Central memory CD8-positive, alpha-beta T cell (primary cell): Measurements from ENCODE around the gene ERC2.
"Not testable (repeated sequence)": the region's sequence is repeated elsewhere in the genome, so short reads cannot be mapped to it uniquely, and the experiment has no call there.

ENCODE experiments used
- ATAC-seq: fragments of 150-1000 bp; cut with Tn5 transposase; replicated peaks from 2 replicates; pipeline ENCODE4 v1.10.0; 2022; ENCODE audit warnings: mild to moderate bottlenecking, moderate FRiP score, moderate number of reproducible peaks; ENCODE audit not compliant: poor library complexity, severe bottlenecking; ENCODE audit errors: extremely low read depth
- DNase-seq, 2 donors: peaks; one replicate each; pipeline ENCODE4 v3.0.0; 2021; ENCODE audit warnings: low spot score in 2 of 2
- H3K27ac Mint-ChIP-seq: one replicate; pipeline ENCODE4 v1.8.0; 2022; ENCODE audit warnings: low read depth, mild to moderate bottlenecking, moderate library complexity, mixed read lengths
- H3K27me3 Mint-ChIP-seq: one replicate; pipeline ENCODE4 v1.8.0; 2022; ENCODE audit warnings: mixed read lengths
- H3K36me3 Mint-ChIP-seq: one replicate; pipeline ENCODE4 v1.8.0; 2022; ENCODE audit warnings: mild to moderate bottlenecking, moderate library complexity, mixed read lengths; ENCODE audit not compliant: insufficient read depth
- H3K4me1 Mint-ChIP-seq: one replicate; pipeline ENCODE4 v1.8.0; 2022; ENCODE audit warnings: mixed read lengths
- H3K4me3 Mint-ChIP-seq: one replicate; pipeline ENCODE4 v1.8.0; 2022; ENCODE audit warnings: mild to moderate bottlenecking, moderate library complexity, mixed read lengths
- H3K9me3 Mint-ChIP-seq: one replicate; pipeline ENCODE4 v1.8.0; 2022; ENCODE audit warnings: mixed read lengths

The ERC2 gene

DNA sequence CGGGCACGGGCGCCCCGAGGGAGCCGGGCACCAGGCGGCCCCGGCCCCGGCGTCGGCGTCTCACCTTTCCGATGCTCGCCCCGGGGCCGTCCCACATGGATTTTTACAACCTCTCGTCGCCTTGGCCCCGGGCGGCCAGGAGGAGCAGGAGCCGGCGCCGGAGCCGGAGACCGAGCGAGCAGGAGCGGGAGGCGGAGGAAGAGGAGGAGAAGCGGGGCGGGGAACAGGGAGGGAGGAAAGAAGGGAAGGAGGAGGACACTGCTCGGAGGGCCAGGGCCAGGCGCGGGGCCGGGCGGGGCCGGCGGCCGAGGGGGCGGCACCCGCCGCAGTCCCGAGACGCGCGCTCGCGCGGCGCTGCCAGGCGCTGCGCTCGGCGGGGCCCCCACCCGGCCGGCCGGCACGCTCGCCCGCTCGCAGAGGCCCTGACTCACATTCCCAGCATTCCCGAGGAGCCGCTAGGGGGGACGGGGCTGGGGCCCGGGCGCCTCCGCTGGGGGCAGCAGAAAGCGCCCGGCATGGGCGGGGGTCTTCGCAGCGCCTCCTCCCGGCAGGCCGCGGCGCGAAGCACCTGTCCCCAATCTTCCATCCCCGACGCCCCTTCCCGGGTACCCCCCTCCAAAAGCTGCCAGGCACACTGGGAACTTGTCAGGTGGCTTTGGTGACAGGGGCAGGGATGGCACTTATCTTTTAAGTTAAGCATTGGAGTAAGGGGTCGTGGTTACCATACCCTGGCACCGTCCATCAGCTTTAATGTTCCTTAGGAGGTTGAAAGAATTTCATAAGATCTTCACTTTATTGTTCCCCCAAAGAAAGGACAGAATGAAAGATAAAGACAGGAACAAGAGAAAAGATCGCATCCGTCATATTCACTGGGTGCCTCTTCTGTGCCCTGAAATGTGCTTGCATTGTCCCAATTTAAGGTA, at the start of gene ERC2:
Gene ERC2 (minus strand): TSS at position 284 of the 923 bp plus-strand sequence.
- Mint-ChIP-seq H3K4me1 (no peaks in the 10 kb centered on the region), H3K4me3 (peak within 1 kb of the TSS; percentile 25), H3K27ac (no peak within 1 kb of the TSS), H3K36me3 (no peaks in the 10 kb centered on the region), H3K27me3 (peaks cover 86% of the 10 kb centered on the region), H3K9me3 (no peaks in the 10 kb centered on the region)
- no peak for DNase-seq
- no peak for ATAC-seq

DNA sequence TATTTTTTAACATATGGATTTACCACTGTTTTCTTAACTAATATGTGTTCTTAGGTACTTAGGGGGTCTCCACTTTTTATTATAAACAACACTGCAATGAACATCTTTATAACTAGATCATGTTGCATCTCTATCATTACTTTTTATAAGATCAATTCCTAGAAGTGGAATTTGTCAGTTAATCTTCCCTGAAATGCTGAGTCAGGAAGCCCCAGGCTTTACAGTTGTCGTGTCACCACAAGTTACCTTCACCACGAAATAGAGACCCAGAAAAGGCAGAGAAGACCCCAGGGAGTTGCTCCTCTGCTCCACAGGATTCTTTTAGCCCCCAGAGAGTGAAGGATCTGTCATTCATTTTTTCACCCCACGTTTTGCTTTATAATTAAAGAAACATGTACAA, 34.5 kb upstream of the ERC2 start:
- Mint-ChIP-seq H3K4me3 (no peak overlapping the region), H3K36me3 (no peaks in the 10 kb centered on the region), H3K4me1 (no peaks in the 10 kb centered on the region), H3K27ac (no peak overlapping the region), H3K9me3 (no peaks in the 10 kb centered on the region), H3K27me3 (peaks cover 61% of the 10 kb centered on the region)
- DNase-seq = no peak
- ATAC-seq = no peak

DNA sequence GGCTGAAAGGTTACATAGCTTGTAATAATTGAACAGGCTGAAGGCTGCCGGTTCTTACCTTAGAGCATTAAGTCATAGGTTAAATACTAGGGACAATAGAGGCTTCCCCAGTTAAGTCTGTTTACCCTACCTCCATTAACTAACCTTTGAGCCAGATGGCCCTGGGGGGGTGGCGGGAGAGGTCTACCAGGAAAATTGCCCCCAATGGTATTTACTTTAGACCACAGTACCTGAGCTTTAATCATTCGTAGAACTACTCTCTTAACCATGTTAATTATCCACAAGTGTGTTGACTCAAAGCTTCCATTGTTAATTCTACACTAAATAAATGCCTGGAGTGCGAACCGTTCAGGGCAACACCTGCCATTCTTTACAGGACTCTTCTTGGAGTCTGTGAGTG, 28.1 kb upstream of the ERC2 start:
- not testable (repeated sequence) for ATAC-seq, H3K36me3 Mint-ChIP-seq, DNase-seq, H3K4me1 Mint-ChIP-seq, H3K4me3 Mint-ChIP-seq, H3K27ac Mint-ChIP-seq, H3K9me3 Mint-ChIP-seq
- H3K27me3 Mint-ChIP-seq = peaks cover 65% of the 10 kb centered on the region

DNA sequence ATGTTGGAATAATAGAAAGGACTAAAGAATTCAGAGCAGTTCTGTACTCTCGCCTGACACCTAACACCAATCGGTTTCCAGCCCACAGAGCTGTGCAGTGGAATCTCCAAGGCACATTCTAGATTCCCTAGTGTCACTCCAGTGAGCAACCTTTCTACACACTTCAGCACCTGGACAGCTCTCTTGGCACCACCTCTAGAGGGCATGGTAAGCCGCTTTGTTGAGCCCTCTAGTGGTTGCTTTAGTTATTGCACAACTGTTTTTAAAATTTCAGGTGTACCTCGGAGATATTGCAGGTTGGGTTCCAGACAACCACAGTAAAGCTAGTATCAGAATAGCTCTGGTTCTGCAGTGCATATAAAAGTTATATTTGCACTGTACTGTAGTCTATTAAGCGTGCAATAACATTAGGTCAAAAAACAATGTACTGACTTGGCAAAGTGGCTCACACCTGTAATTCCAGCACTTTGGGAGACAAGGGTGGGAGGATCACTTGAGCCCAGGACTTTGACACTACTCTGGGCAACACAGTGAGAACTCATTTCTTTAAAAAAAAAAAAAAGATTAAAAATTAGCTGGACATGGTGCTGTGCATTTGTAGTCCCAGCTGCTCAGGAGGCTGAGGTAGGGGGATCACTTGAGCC, 26.5 kb upstream of the ERC2 start:
- ATAC-seq (peak; percentile 85), DNase-seq (peak; percentile 48 to 58)
- H3K36me3 Mint-ChIP-seq = peaks cover 5% of the 10 kb centered on the region
- H3K27ac Mint-ChIP-seq = no peak overlapping the region
- H3K4me3 Mint-ChIP-seq = no peak overlapping the region
- no peaks in the 10 kb centered on the region for H3K9me3 Mint-ChIP-seq
- peaks cover 65% of the 10 kb centered on the region for H3K27me3 Mint-ChIP-seq
- H3K4me1 Mint-ChIP-seq = no peaks in the 10 kb centered on the region

DNA sequence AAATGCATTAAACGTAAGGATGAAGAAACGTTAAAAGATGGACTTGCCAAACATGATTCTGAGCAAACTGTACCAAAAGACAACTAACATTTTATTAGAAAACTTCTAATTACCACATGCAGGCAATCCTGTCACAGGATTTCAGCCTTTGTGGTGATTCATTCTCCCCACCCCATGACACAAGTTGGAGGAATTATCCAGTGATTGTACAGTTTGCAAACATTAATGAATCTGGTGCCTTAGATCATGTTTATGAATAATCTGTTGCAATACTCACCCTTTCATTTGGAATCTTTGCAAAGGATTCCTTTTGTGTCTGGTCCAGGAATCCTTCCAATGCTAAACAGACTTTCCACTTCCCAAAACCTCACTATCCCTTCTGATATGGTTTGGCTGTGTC, 23.3 kb upstream of the ERC2 start:
- DNase-seq (no peak), ATAC-seq (no peak)
- Mint-ChIP-seq H3K9me3 (no peaks in the 10 kb centered on the region), H3K4me1 (no peaks in the 10 kb centered on the region), H3K4me3 (no peak overlapping the region), H3K27ac (no peak overlapping the region), H3K27me3 (peaks cover 61% of the 10 kb centered on the region), H3K36me3 (peaks cover 5% of the 10 kb centered on the region)

DNA sequence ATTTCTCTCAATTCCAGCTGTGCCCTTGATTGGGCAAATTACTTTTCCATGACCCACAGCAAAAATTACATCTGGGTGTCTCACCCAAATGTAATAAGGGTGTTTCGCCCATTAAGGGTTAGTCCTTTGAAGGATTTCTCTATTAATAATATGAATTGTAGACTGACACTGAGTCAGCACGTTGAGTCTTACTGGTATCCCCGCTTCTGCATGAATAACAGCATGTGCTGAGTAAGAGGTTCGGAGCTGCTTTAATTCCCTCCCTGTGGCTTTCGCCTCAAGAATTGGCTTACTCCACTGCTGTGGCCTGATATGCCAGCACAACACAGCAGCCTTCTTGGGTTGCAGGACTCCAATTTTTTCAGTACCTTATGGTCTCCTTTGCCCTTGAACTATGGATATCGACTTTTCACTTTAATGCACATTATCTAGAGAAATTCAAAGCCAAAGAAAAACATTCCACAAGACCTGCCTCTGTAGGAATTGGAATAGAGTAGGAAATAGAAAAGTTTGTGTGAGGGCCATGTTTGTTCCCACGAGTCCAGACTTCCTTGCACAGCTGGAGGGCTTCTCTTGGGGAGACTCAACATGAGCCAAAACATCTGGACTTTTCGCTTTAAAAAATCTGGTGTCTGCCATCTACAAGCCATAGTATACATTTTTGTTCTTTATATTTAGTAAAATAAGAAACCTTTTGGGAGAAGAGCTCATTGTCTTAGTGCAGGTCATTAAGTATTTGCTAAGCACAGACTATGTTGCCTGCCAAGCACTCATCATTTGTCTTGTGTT, 20.7 kb upstream of the ERC2 start:
- Mint-ChIP-seq H3K9me3 (no peaks in the 10 kb centered on the region), H3K36me3 (no peaks in the 10 kb centered on the region), H3K27ac (no peak overlapping the region), H3K4me1 (no peaks in the 10 kb centered on the region), H3K27me3 (peaks cover 56% of the 10 kb centered on the region), H3K4me3 (no peak overlapping the region)
- DNase-seq = no peak
- no peak for ATAC-seq

DNA sequence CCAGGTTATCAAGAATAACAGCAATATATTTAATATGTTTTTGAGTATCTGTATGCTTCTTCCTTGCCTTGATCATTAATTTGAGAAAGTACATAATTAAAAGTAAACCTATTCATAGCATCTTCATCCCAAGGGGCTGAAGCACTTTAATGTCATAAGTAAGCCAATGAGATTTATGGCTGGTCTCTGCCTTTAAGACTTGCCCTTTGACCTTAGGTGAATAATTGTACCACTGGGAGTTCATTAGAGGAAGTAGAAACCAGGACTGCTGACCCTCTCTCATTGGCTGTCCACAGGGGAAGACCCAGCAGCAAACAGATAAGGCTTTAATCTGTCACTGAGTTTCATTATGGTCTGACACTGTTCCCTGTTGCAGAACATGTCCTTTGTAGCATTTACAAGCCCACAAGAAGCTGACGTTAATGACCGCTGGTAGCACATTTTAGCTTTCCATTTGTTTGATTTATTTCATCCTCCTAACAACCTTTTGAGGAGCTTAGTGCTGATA, 16.3 kb upstream of the ERC2 start:
- DNase-seq = no peak
- Mint-ChIP-seq H3K4me1 (no peaks in the 10 kb centered on the region), H3K27ac (no peak overlapping the region), H3K27me3 (peaks cover 45% of the 10 kb centered on the region), H3K4me3 (no peak overlapping the region), H3K36me3 (no peaks in the 10 kb centered on the region), H3K9me3 (no peaks in the 10 kb centered on the region)
- ATAC-seq = no peak

DNA sequence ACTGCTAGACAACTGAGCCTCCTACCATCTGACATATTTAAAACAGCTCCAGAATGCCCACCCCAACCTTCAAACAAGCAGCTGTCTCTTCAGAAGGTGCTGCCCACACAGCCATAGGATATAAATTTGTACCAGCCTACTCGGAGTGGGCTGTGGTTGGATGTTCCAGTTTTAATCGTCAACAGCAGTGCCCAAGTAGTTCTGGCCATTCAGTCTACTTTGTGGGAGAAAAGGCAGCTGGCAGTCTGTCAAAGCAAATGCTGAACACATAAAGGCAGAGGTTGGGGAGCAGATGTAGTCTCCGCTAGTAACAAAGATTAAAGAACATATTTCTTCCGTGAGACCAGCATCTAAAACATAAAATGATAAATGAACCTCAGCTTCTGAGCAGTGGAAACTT, 15.9 kb upstream of the ERC2 start:
- Mint-ChIP-seq H3K4me3 (no peak overlapping the region), H3K36me3 (no peaks in the 10 kb centered on the region)
- ATAC-seq = no peak

DNA sequence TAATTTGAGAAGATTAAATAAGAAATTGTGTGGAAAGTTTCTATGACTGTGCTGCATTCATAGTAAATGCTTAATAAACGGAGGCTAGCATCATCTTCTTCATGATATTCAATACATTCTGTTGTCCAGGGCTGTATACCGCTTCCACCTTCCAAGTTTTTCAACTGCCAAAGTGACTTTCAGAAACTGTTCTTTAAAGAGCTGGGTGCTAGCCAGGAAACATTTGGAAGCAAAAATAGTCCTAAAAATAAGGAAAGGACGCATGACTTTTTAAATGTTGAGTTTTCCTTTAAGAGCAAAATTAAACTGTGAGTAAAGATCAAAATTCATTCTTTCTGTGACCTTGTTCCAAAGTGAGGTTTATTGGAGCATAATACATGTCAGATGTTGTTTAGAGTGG, 9.4 kb upstream of the ERC2 start:
- DNase-seq (no peak), ATAC-seq (no peak)
- H3K4me3 Mint-ChIP-seq = no peak overlapping the region
- no peaks in the 10 kb centered on the region for H3K36me3 Mint-ChIP-seq
- H3K9me3 Mint-ChIP-seq = no peaks in the 10 kb centered on the region
- no peaks in the 10 kb centered on the region for H3K4me1 Mint-ChIP-seq
- no peak overlapping the region for H3K27ac Mint-ChIP-seq
- peaks cover 54% of the 10 kb centered on the region for H3K27me3 Mint-ChIP-seq

More for the DNA sequence above, 15.9 kb upstream of the ERC2 start:
- Mint-ChIP-seq H3K4me1 (no peaks in the 10 kb centered on the region), H3K27ac (no peak overlapping the region), H3K27me3 (peaks cover 41% of the 10 kb centered on the region), H3K9me3 (no peaks in the 10 kb centered on the region)
- no peak for DNase-seq

DNA sequence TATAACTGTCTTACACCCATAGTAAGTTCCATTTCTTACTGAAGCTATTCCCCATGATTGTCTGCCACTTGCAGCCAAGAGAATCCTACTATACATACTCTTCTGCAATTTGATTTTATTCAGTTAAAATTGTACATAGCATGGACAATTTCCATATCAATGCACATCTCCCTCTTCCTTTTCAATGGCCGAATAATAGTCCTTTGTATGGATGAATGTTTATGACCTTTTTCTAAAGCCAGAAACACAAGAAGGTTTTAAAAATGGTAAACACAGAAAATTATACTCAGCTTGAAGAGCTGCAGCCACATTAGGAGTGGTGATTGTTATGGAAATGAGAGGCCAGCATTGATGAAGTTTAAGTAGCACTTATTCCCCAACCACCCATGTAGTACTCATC, 8.5 kb upstream of the ERC2 start:
- H3K4me3 Mint-ChIP-seq = no peak overlapping the region
- peaks cover 63% of the 10 kb centered on the region for H3K27me3 Mint-ChIP-seq
- H3K27ac Mint-ChIP-seq = no peak overlapping the region
- DNase-seq (no peak), ATAC-seq (no peak)
- no peaks in the 10 kb centered on the region for H3K36me3 Mint-ChIP-seq
- no peaks in the 10 kb centered on the region for H3K4me1 Mint-ChIP-seq
- no peaks in the 10 kb centered on the region for H3K9me3 Mint-ChIP-seq

DNA sequence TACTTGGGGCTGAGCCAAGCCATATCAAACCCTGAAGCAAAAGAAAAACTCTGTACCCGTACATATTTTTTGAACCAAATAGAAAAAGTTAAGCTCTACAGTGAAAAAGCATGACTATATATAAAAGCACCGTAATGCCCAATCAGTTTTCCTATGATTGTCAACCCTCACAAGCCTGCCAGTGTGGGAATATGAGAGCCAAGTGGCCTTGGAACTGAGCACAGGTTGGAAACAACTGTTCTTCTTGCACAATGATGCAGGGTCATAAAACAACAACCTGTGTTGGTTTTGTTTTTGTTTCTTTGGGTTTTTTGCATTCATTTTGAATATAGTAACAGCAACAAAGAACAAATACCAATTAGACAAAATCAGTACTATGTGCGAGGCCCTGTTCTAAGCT, 3.5 kb upstream of the ERC2 start:
- DNase-seq (no peak), ATAC-seq (no peak)
- Mint-ChIP-seq H3K4me3 (no peak overlapping the region), H3K27ac (no peak overlapping the region), H3K9me3 (no peaks in the 10 kb centered on the region), H3K4me1 (no peaks in the 10 kb centered on the region), H3K36me3 (no peaks in the 10 kb centered on the region), H3K27me3 (peaks cover 79% of the 10 kb centered on the region)

DNA sequence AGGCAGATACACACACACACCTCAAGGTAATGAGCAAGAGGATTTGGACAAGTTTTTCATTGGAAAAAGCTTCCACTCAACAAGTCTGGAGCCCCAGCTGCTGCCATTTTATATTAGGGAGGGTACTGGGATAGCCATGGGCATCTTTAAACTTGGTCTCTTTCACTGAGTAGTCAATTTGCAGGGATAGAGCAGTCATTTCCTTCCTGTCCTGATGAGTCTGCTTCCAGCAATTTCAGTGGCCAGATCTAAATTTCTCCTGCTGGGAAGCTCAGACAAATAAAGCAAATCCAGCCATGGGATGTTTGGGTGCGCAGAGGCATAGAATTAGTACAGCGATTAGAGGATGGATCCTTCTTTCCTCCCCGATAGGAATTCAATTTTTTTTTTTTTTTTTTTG, 874 bp upstream of the ERC2 start:
- Mint-ChIP-seq H3K27me3 (peaks cover 90% of the 10 kb centered on the region), H3K9me3 (no peaks in the 10 kb centered on the region), H3K27ac (no peak overlapping the region), H3K4me1 (no peaks in the 10 kb centered on the region), H3K36me3 (no peaks in the 10 kb centered on the region), H3K4me3 (no peak overlapping the region)
- DNase-seq (no peak), ATAC-seq (no peak)
